GM19351 (cell line): ENCODE data around the gene MYOM1.

Experiments used
- ATAC-seq: cut with Tn5 transposase; IDR thresholded peaks from one replicate; pipeline ENCODE4 v1.9.1; 2021; ENCODE audit warnings: mild to moderate bottlenecking, moderate library complexity; ENCODE audit not compliant: unreplicated experiment

The MYOM1 gene

DNA sequence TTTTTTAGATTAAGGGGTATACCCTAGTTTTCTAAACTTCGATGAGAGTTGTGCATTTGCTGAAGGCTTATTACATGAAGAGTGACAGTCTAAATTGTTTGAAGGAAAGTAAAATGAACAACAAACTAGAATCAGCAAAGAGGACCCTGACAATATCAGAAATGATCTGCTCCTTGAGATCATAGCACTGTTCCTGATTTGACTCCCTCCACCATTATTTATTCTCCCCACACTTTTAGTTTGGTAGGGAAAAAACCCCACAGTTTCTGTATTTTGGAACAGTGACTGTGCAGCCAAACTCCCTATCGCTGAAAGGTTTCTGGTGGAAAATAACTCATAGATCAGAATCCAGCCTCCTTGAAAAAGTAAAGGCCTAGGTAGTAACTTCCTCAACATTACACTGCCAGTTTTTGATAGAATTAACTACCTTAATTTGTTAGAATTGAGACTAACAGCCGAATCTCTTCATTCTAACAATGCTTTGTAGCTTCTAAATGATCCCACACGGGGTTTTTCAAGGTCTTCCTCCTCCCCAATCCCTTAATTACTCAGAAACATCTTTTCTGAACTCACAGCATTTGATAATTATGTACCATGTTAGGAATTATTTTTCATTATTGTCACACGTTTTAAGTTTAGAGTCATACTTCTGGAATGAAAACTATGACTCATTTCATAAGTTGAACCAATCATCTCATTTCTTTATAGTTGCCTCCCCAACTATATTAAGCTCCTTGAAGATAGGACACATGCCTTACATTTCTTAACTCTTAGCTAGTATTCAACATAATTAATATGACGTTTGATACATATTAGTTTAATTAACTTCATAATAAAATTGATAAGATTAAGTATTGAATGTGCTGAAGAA lies 30.7 kb upstream of the MYOM1 start:
- no peak for ATAC-seq

DNA sequence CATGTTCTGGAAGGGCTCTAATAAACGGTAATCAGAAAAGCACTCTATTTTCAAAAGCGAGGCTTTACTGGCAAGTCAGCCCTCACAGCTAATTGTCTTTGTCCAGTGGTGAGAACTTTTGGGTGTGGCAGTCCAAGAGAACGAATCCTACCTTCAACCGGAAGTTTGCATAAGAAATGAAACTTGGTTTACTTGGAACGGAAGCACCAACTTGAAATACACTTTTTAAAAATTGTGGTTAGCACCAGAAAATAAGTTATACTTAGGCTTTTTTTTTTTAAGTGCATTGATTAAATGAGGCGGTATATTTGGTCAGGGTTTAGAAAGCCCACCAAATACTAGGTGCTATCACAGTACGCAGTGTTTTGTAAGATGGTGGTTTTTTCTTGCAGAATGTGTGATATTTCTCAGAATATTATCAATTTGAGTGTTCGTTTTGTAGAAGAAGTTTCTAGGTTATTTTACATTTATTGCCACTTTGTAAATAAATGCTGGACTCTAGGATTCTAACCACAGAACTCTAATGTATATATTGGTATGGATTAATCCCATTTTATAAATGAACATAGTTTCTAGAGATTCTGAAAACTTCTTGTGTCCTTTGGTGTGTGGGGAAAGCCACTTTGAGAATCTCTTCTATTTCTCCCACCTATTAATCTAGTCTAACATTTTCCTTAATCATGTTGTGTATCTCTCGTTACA lies 29.0 kb upstream of the MYOM1 start:
- peak; percentile 16 for ATAC-seq

DNA sequence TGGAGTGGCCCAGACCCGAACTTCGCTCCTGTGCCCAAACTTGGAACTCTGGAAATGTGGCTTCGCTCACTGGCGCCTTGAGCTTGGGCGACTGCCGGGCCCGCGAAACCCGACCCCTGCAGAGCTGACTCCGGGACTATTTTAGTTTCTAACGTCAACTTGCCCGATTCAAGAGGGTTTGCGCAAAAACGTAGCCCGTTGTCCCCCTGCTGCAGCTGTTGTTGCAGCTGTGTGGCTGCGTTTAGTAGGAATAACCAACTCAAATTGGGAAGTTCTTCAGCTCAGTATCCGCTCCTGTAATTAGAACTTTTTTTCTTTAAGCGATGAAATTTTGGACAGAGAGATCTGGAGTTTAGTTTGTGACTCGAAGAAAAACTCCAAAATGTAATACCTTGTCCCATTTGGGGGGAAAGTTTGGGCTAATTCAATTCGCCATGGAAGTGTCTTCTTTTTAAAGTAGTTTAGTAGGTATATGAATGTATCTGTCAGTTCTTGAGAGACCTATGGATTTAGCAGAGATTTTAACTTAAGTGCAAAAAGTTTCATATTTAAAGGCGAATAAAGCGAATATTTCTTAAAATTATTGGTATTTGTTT lies 28.4 kb upstream of the MYOM1 start:
- ATAC-seq: peak; percentile 0

DNA sequence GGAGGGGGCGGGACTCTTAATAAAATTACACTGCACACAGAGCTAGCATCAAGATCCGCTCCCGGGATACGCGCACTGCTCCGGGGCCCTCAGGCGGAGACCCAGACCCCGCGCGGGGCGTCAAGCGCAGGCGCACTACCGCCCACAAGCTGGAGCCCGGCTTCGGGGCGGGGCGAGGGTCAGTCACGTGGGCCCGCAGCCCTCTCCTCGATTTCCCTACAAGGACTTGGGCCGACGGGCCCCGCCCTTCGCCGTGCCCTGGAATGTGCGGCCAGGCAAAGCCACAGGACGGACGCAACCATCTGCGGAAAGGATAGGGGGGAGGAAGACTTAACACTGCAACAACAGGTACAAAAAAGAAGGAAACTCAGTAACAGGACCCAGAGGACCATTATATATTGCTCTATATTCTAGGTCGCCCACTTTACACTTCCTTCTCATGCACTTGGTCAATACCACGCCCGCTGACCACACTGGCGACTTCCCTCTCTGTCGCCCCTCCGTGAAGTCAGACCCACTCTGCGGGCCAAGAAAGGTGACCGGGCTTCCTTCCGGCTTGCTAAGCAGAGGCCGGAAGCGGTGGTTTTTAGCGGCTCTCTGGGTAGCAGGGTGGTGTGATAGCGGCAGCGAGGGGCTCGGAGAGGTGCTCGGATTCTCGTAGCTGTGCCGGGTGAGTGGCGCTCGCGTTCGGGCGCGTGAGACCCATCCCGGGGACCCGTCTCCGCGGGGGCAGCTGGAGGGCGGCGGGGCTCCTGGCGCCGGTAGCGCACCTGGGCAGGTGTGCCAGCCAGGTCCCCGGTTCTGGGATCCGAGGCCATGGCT lies 27.7 kb upstream of the MYOM1 start, which contains the start of gene MYL12A:
MYL12A (plus strand) TSS at position 562 of the 822 bp plus-strand sequence. CDS start 5,447 bp downstream, outside the sequence.
- peak; percentile 79 for ATAC-seq

DNA sequence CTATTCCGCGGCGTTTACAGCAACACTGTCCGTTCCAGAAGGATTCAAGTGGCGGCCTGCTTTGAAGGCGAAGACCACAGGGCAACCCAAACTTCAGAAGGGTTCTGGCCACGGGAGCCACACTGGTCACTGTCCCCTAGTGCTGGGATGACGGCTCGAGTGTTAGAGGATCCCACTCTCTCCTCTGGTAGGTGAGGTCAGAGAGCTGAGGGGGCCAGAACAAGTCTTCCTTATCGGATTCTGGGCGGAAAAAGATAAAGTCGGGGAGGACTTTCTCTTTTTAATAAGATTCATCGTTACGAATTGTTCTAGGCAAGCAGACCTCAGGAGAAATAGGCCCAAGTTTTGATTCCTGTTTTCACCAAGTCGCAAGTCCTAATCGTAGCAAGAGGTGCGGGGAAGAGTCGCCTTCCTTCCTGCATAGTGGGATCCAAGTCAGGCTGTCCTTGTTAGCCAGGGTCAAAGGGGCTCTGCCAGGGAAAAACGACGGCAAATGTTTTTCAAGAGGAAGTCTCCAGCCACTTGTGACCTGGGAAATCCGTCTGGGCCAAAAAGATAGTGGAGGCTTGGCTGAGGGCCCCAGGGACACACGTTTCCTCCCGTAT lies 27.0 kb upstream of the MYOM1 start:
- ATAC-seq: no peak

DNA sequence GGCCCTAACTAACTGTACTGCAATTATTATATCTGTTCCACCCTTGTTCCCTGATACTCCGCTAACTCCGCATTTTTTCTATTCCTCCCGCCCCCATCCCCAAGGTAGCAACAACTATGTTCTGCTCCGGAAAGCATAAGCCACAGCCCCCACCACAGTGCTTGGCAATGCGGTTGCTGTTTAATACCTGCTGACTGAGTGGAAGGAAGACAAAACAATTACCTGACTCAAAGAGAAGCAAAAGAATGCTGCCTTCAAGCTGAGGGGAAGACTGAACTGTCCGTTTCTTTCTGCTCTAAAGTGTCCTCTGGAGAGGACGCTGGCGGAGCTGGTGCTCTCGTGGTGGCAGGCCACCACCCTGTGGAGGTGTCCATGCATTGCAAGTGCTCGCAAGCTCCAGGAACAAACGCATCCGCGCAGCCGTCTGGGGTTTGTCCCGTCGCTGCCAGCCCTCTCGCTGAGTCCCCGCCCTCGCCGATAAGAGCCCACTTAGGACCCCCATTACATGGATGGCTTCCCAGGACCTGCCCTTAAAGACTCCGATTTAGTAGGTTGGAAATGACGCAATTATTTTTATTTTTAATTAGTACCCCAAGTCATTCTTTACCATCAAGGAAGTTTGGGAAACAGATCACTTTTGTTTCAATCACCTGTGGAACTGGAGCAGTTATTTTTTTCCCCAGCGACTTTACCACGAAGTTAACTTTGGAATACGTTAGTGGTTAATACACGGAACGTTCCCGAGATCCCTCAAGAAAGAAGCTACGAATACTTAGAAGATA lies 26.3 kb upstream of the MYOM1 start:
- peak; percentile 49 for ATAC-seq

DNA sequence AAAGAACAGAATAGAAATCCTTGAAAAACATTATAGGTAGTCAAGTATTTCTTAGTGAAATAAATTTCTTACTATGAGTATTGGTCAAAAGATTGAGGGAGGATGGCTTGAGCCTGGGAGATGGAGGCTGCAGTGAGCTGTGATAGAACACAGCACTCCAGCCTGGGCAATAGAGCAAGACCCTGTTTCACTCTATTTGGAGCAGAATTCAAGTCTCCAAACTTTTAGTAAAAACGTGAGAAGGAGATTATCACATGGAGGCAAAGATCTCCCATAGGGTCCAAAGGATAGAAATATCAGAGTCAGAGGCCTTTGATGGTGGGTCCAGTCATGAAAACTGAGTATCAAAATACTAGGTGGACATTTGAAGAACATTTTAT lies 25.4 kb upstream of the MYOM1 start:
- ATAC-seq: no peak

DNA sequence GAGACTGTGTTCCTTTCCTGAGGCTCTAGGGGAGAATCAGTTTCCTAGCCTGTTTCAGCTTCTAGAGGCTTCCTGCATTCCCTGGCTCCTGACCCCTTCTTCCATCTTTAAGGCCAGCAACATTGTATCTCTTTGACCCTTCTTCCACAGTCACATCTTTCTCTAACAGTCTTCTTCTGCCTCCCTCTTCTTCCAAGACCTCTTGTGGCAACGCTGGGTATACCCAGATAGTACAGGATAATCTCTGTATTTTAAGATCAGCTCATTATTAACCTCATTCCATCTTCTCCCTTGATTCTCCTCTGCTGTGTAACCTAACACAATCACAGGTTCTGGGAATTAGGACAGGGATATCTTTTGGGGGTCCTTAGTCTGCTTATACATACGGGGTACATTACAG lies 19.0 kb upstream of the MYOM1 start:
- ATAC-seq: no peak

DNA sequence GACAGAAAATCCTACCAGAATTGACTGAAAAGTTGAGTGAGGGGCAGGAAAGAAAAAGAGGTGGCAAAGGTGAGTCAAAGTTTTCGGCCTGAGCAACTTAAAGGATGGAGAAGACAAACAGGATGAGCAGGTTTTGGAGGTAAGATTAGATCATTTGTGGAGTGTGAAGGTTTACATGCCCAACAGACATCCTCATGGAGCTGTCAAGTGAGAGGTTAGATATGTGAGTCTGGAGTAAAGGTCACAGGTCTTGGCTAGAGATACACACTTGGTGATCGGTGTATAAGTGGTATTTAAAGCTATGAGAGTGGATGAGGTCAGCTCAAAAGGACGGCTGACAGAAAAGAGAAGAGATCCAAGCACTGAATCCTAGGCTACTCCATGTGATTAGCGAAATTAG lies 16.7 kb upstream of the MYOM1 start:
- no peak for ATAC-seq

DNA sequence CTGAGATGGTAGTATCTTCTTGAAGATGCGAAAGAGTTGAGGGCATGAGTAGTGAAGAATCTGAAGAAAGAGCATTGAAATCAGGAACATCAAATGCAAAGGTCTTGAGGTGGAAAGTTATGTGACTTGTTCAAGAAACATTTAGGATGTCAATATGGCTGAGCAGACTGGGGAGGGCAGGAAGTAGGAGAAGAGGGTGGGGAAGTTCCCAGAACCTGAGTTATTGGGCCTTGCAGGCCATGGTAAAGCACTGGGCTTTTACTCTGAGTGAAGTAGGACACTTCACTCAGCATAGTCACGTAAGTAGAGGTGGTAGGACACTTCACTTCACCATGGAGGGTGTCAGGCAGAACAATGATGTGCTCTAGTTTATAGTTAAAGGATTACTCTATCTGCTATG lies 16.1 kb upstream of the MYOM1 start:
- ATAC-seq: no peak

DNA sequence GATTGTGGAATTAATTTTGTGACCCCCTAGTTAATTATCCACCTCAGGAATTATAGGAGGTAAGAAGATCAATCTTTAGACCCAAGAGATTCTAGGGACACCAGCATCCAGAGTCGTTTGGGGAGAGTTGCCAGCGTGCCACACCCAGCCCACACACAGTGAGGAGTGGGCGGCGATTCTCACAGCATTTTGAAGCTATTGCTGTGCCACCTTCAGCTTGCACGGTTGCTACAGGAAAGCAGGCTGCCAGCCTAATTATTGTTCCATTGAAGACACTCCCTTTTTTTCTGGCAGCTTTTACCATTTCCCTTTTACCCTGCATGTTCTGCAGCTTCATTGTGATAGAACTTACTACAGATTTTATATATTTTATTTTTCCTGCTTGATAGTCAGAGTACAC lies 14.7 kb upstream of the MYOM1 start:
- ATAC-seq: no peak

DNA sequence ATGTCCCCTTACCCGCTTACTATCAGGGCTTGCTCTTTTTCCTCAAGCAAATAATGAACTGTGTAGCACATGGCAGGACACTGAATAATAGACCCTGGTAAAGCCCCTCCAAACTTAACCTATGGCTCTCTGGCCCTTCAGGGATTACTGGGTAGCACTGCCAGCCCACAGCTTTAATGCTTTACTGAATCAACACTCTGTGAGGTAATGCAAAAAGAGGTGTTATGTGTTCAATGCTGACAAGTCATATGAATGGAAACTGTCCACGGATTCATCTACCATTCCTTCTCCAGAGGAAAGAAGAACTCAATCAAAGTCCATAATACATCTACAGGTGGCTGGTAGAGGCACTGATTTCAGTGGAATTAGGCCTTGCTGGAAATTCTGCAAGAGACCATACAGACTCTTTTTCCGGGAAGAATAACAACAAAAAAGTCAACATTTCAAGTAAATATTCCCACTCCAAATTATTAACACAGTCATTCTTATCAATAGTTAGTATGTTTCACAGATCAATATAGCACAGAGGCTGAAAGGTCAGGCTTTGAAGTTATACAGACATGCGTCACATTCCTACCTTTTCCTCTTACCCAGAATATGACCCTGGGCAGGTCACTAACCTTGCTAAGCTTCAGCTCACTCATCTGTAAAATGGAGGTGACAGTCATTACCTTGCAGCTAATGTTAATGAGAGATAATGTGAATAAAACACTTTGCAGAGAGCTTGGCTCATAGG lies 13.8 kb upstream of the MYOM1 start:
- no peak for ATAC-seq

DNA sequence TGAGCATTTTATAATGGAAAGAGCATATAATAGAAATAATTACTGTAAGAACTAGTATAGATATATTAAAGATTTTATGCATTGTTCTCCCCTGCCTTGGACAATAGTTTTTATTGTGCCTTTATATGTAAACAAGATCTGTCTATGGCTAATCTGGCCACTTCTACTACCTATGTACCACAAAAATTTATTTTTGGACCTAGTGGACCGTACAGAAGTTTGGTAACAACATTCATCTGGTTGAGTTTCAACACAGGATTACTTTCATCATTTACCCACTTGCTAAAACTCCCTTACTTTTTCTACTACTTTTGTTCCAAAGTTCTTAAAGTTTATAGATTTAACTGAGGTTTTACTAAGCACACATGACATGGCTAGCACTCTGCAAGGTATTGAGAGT lies 13.2 kb upstream of the MYOM1 start:
- ATAC-seq: no peak

DNA sequence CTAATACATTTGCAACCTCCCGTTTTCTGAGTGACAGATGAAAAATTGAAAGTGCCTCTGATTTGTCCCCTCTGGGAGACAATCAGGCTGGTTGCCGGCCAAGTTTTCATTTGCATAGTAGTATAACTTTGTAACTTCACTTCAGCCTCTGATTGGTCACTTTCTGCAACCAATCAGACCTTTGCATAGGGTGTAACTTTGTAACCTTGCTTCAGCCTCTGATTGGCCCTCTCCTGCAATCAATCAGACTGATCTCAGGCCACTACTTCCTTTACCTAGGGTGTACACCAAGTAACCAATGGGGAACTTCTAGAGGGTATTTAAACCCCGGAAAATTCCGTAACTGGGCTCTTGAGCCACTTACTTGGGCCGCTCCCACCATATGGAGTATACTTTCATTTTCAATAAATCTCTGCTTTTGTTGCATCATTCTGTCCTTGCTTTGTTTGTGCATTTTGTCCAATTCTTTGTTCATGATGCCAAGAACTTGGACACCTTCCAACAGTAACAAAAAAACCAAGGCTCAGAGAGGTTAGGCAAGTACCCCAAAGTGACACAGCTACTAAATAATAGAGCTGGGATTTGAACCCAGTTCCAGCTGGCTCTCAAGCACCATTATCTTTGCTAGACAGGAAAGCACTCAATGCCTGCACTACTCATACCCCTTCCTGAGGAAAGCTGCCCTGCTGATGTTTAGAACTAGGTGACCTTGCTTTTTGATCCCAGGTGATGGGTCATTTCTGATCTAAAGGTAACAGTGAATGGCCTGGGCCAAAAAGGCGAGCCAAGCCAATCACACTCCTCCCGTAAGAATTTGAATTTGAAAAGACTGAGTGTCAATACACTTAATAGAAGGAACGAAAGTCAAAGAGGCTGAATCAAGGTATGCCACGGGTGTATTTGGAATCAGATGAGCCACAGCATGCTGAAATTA lies 10.9 kb upstream of the MYOM1 start:
- no peak for ATAC-seq

DNA sequence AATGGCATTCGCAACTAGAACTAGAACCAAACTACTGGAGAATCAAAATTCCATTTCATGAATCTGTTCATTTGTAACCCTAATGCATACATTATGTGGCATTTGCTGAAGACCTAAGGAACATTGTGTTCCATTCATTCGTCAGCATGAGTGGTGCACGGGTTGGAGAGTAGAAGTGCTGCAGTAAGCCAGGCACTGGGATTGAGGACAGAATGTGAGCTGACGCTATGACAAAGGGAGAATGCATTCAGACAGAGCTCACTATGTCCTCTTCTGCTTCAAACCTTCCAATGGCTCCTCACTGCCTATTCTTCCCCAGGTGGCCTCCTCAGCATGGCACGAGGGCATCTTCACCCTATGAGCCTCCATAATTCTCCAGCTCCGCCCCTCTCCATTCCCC lies 6.3 kb upstream of the MYOM1 start:
- ATAC-seq: no peak

DNA sequence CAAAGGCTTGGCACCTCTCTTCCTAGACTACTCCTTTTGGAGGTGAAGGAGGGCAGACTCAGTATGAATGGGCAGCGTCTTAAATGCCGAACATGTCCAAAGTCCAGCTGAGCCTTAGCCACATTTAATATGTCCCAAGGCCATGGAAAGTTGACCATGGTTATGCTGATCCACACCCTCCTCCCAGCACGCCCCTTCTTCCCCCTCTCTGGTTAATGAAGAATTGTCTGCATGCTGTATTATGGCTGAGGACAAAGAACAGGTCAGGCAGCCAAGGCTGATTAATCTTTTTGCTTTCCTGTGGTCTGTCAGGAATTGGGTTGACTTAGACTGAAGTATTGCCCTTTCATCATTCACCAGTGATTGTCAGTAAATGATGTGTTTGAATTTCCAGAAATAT lies 5.8 kb upstream of the MYOM1 start:
- no peak for ATAC-seq

DNA sequence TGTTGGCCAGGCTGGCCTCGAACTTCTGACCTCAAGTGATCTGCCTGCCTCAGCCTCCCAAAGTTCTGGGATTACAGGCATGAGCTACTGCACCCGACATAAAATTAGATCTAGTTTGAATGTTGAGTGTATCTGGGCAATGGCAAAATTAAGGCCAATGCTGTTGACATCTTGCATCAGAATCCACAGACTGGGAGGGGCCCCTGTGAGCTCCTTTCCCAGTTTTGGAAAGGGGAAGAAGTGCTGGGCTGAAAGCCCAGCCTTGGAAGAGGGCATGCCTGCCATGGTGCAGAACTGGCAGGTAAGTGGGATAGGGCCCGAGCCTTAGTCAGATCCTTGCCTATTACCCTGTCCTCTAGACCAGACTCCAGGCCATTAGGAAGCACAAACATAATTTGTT lies 4.5 kb upstream of the MYOM1 start:
- no peak for ATAC-seq

DNA sequence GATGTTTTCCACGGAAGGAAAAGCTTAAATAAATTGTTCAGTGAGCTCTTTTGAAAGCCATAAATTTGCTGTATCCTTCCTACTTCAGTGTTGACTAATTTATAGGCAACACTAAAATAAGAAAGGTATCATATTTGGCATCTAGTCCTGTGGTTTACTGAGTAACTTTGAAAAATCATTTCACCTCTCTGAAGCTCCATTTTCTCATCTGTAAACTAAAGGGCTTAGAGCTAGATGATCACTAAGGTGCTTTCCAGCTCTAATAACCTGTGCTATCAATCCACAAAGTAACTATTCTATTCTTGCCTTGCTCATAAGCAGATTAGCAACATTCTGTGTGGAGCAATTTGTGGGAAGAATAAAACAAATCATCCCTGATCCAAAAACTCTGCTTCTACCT lies 3.6 kb upstream of the MYOM1 start:
- ATAC-seq: no peak
